SK-N-SH treated with all-trans-retinoic acid at 6 μM for 48 hours (cell line): Measurements from ENCODE around the gene TOPAZ1.

Source experiments
- ATAC-seq: fragments of 200-7000 bp; cut with Tn5 transposase; 3 replicates; pipeline ENCODE4 v1.9.1; 2020; ENCODE audit warnings: mild to moderate bottlenecking, moderate library complexity
- ARNTL ChIP-seq: fragments of 450-650 bp; formaldehyde crosslinking; IDR thresholded peaks from 2 replicates; pipeline ENCODE4 v1.5.0; 2020; ENCODE audit warnings: low read depth, mild to moderate bottlenecking, moderate library complexity, borderline replicate concordance
- BACH2 ChIP-seq: fragments of 250-450 bp; sonication (Bioruptor Pico); IDR thresholded peaks from 2 replicates; pipeline ENCODE4 v1.9.0; 2021; ENCODE audit warnings: mild to moderate bottlenecking, borderline replicate concordance
- CSDC2 ChIP-seq: fragments of 250-450 bp; sonication (Bioruptor Pico); IDR thresholded peaks from 2 replicates; pipeline ENCODE4 v1.5.0; 2020; ENCODE audit warnings: mild to moderate bottlenecking, moderate library complexity
- ESRRG ChIP-seq: fragments of 250-450 bp; sonication (Bioruptor Pico); IDR thresholded peaks from 2 replicates; pipeline ENCODE4 v1.6.1; 2021; ENCODE audit warnings: mild to moderate bottlenecking
- GLIS3 ChIP-seq: fragments of 250-450 bp; sonication (Bioruptor Pico); IDR thresholded peaks from 2 replicates; pipeline ENCODE4 v1.5.0; 2020; ENCODE audit warnings: mild to moderate bottlenecking, moderate library complexity
- ISL1 ChIP-seq: fragments of 250-450 bp; sonication (Bioruptor Pico); IDR thresholded peaks from 2 replicates; pipeline ENCODE4 v2.1.2; 2022; ENCODE audit warnings: mild to moderate bottlenecking, moderate library complexity
- OSR1 ChIP-seq: fragments of 250-450 bp; sonication (Bioruptor Pico); IDR thresholded peaks from 2 replicates; pipeline ENCODE4 v1.8.0; 2022; ENCODE audit warnings: moderate library complexity, mild to moderate bottlenecking, inconsistent platforms
- PPARA ChIP-seq: fragments of 250-450 bp; sonication (Bioruptor Pico); IDR thresholded peaks from 2 replicates; pipeline ENCODE4 v1.5.0; 2020; ENCODE audit warnings: mild to moderate bottlenecking, borderline replicate concordance
- RARB ChIP-seq: fragments of 250-450 bp; sonication (Bioruptor Pico); IDR thresholded peaks from 2 replicates; pipeline ENCODE4 v1.8.0; 2021; ENCODE audit warnings: mild to moderate bottlenecking, moderate library complexity
- TCF4 ChIP-seq: fragments of 250-450 bp; sonication (Bioruptor Pico); IDR thresholded peaks from 2 replicates; pipeline ENCODE4 v1.8.0; 2021; ENCODE audit warnings: mild to moderate bottlenecking, moderate library complexity, borderline replicate concordance
- TOX ChIP-seq: fragments of 250-450 bp; sonication (Bioruptor Pico); IDR thresholded peaks from 2 replicates; pipeline ENCODE4 v1.8.0; 2021; ENCODE audit warnings: mild to moderate bottlenecking, moderate library complexity, borderline replicate concordance
- ZC3H10 ChIP-seq: fragments of 250-450 bp; sonication (Bioruptor Pico); IDR thresholded peaks from 2 replicates; pipeline ENCODE4 v1.5.1; 2021; ENCODE audit warnings: mild to moderate bottlenecking, moderate library complexity
- ZFP3 ChIP-seq: fragments of 250-450 bp; sonication (Bioruptor Pico); IDR thresholded peaks from 2 replicates; pipeline ENCODE4 v1.5.0; 2020; ENCODE audit warnings: mild to moderate bottlenecking, moderate library complexity
- ZFP30 ChIP-seq: fragments of 450-650 bp; formaldehyde crosslinking; IDR thresholded peaks from 2 replicates; pipeline ENCODE4 v1.5.0; 2022; ENCODE audit warnings: mild to moderate bottlenecking, moderate library complexity
- ZNF565 ChIP-seq: fragments of 450-650 bp; formaldehyde crosslinking; conservative IDR thresholded peaks from 2 replicates; pipeline ENCODE4 v1.5.0; 2020; ENCODE audit warnings: low read depth, mild to moderate bottlenecking, moderate library complexity
- ZNF70 ChIP-seq: fragments of 450-650 bp; formaldehyde crosslinking; IDR thresholded peaks from 2 replicates; pipeline ENCODE4 v1.5.0; 2020; ENCODE audit warnings: mild to moderate bottlenecking, moderate library complexity
- ZNF8 ChIP-seq: fragments of 450-650 bp; formaldehyde crosslinking; IDR thresholded peaks from 2 replicates; pipeline ENCODE4 v1.5.0; 2020; ENCODE audit warnings: mild to moderate bottlenecking, moderate library complexity
- TF ChIP-seq, protein P1 (sequence below): fragments of 250-450 bp; sonication (Bioruptor Pico); IDR thresholded peaks from 2 replicates; pipeline ENCODE4 v1.5.0; 2020; ENCODE audit warnings: mild to moderate bottlenecking, moderate library complexity
- TF ChIP-seq, protein P2 (sequence below): fragments of 250-450 bp; sonication (Bioruptor Pico); IDR thresholded peaks from 2 replicates; pipeline ENCODE4 v1.8.0; 2021; ENCODE audit warnings: low read depth, mild to moderate bottlenecking, moderate library complexity, borderline replicate concordance
- TF ChIP-seq, protein P3 (sequence below): fragments of 250-450 bp; sonication (Bioruptor Pico); IDR thresholded peaks from 2 replicates; pipeline ENCODE4 v1.8.0; 2020; ENCODE audit warnings: mild to moderate bottlenecking, moderate library complexity, borderline replicate concordance
- TF ChIP-seq, protein P4 (sequence below): fragments of 250-450 bp; sonication (Bioruptor Pico); IDR thresholded peaks from 2 replicates; pipeline ENCODE4 v1.5.1; 2020; ENCODE audit warnings: low read depth, mild to moderate bottlenecking, moderate library complexity

TOPAZ1 gene

DNA sequence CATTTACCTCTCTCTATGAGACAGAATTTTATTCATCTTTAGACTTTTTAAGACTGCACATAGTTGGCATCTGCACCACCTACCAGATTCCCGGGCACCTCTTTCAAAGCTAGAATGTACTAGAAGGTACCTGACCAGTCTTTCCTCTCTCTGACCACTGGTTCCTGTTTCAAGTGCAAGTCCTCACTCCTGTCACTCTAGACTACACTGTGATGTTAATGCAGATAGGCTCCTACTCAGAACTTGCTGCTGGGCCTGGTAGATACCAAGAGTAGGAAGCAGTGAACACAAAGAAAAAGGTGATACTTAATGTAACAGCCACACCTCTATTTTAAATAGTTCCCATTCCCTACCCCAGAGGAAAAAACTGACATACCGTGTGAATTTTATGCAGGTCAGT, 88.8 kb downstream of the TOPAZ1 start:
- TF ChIP-seq ESRRG (CRISPR knock-in tag) (no peak), ISL1 (CRISPR knock-in tag) (no peak), ARNTL (CRISPR knock-in tag) (no peak), ZC3H10 (CRISPR knock-in tag) (no peak), CSDC2 (CRISPR knock-in tag) (no peak), TCF4 (CRISPR knock-in tag) (no peak), BACH2 (CRISPR knock-in tag) (no peak)
- TF ChIP-seq, all 23 proteins: peak for 0
- no peak for ATAC-seq

DNA sequence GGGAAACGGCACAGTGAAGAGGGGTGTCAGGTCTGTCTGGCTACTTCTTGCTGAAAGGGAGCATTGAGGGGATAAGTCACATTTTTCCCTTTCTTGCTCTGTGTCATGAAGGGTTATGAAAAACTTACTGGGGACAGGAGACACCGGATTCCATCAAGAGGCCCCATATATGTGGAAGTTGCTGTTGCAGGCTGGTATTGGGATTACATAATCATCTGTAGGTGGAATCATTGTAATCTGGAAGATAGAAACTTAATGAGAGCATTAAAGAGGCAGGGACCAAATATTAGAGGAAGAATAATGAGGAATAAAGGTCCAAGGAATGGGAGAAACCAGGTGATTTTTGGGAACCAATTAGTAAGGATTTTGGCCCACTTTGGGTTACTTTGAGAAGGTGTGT, 92.6 kb downstream of the TOPAZ1 start:
- TF ChIP-seq ARNTL (CRISPR knock-in tag), result no peak
- TF ChIP-seq ZNF8 (CRISPR knock-in tag), result no peak
- no peak for TF ChIP-seq TCF4 (CRISPR knock-in tag)
- TF ChIP-seq OSR1 (CRISPR knock-in tag), result no peak
- no peak for TF ChIP-seq GLIS3 (CRISPR knock-in tag)
- no peak for TF ChIP-seq ZNF70 (CRISPR knock-in tag)
- TF ChIP-seq ISL1 (CRISPR knock-in tag), result no peak
- ATAC-seq, result no peak

DNA sequence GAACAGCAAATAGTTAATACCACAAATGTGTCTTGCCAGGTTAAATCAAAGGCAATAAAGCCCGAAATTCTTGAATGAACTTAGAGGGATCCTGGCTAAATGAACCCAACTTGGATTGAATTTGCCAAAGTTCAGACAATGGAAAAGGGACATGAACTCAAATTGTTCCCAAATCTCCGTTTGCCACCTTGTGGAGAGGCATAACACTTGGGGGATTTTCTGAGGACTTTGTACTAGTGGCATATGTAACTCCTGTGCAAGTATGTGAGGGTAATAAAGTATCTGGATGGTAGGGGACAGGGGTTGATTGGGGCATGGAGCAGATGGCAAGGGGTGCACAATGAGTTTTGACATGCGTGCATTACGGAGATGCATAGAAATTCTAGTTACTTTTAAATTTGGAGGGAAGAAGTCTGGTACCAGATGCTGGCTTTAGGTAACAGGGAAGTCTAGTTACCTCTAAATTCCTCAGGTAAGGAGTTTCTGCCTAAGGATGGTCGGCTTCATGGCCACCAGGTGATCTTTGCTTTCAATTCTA, 95.6 kb downstream of the TOPAZ1 start:
- no peak for ATAC-seq
- TF ChIP-seq ZFP30 (CRISPR knock-in tag), result no peak
- TF ChIP-seq ZFP3 (CRISPR knock-in tag), result no peak
- TF ChIP-seq, all 23 proteins: peak for 0

DNA sequence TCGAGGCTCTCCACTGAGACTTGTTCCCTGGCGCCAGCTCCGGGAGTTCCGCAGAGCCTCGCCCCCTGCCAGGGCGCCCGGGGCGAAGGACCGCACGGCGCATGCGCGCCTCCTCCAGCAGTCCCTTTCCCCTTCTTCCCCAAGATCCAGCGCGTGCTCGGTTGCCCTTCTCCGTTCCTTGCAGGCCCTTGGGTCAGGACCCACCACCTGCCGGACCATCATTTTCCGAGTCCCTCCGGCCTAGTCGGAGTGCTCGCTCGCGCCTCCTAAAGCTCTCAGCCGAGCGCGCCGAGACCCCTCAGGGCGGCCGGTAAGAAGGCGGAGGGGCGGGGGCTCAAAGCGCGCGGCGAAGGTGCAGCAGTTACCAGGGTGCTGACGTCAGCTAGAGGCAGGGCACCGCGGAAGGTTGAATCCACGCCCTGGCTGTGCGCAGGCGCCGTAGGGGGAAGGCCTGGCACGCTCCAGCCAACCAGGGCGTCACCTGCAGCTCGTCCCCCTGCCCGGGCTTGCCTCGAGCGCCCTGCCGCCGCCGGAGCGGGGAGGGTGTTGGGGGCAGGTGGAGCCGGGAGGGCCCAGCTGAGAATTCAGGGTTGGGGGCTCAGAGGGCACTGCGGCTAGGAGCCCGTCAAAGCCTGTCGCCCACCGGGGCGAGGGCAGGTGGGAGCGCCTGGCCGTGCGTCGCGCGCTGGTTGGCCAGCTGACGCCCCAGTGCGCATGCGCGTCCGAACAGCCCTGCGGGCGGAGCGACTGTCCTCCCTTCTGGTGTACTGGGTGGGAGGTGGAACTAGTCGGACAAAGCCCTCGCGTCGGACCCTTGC, 96.5 kb downstream of the TOPAZ1 start, which contains the start of gene TCAIM:
Gene TCAIM (plus strand): TSS at position 757 of the 818 bp plus-strand sequence. CDS start 16,017 bp downstream, outside the sequence.
- peak; percentile 93 for ATAC-seq
- TF ChIP-seq ZFP3 (CRISPR knock-in tag), result 0 out of 2 replicates have a peak, but pooled peaks have one; percentile 14
- TF ChIP-seq ARNTL (CRISPR knock-in tag), result no peak
- TF ChIP-seq ESRRG (CRISPR knock-in tag), result no peak
- TF ChIP-seq TOX (CRISPR knock-in tag), result no peak
- 0 out of 2 replicates have a peak, but pooled peaks have one; percentile 38 for TF ChIP-seq GLIS3 (CRISPR knock-in tag)
- TF ChIP-seq BACH2 (CRISPR knock-in tag), result no peak
- TF ChIP-seq ZNF565, result 0 out of 2 replicates have a peak, but pooled peaks have one; percentile 5
- TF ChIP-seq CSDC2 (CRISPR knock-in tag), result no peak; the same call in 1 of the 2 replicates
- no peak for TF ChIP-seq RARB
- TF ChIP-seq, protein P1, sequence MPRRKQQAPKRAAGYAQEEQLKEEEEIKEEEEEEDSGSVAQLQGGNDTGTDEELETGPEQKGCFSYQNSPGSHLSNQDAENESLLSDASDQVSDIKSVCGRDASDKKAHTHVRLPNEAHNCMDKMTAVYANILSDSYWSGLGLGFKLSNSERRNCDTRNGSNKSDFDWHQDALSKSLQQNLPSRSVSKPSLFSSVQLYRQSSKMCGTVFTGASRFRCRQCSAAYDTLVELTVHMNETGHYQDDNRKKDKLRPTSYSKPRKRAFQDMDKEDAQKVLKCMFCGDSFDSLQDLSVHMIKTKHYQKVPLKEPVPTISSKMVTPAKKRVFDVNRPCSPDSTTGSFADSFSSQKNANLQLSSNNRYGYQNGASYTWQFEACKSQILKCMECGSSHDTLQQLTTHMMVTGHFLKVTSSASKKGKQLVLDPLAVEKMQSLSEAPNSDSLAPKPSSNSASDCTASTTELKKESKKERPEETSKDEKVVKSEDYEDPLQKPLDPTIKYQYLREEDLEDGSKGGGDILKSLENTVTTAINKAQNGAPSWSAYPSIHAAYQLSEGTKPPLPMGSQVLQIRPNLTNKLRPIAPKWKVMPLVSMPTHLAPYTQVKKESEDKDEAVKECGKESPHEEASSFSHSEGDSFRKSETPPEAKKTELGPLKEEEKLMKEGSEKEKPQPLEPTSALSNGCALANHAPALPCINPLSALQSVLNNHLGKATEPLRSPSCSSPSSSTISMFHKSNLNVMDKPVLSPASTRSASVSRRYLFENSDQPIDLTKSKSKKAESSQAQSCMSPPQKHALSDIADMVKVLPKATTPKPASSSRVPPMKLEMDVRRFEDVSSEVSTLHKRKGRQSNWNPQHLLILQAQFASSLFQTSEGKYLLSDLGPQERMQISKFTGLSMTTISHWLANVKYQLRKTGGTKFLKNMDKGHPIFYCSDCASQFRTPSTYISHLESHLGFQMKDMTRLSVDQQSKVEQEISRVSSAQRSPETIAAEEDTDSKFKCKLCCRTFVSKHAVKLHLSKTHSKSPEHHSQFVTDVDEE (CRISPR knock-in tag), result peak; percentile 55; the same call in 1 of the 2 replicates
- TF ChIP-seq ZNF8 (CRISPR knock-in tag), result no peak
- TF ChIP-seq, protein P2, sequence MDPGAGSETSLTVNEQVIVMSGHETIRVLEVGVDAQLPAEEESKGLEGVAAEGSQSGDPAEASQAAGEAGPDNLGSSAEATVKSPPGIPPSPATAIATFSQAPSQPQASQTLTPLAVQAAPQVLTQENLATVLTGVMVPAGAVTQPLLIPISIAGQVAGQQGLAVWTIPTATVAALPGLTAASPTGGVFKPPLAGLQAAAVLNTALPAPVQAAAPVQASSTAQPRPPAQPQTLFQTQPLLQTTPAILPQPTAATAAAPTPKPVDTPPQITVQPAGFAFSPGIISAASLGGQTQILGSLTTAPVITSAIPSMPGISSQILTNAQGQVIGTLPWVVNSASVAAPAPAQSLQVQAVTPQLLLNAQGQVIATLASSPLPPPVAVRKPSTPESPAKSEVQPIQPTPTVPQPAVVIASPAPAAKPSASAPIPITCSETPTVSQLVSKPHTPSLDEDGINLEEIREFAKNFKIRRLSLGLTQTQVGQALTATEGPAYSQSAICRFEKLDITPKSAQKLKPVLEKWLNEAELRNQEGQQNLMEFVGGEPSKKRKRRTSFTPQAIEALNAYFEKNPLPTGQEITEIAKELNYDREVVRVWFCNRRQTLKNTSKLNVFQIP, result no peak
- no peak for TF ChIP-seq ZNF70 (CRISPR knock-in tag)
- TF ChIP-seq PPARA (CRISPR knock-in tag), result no peak
- TF ChIP-seq, protein P3, sequence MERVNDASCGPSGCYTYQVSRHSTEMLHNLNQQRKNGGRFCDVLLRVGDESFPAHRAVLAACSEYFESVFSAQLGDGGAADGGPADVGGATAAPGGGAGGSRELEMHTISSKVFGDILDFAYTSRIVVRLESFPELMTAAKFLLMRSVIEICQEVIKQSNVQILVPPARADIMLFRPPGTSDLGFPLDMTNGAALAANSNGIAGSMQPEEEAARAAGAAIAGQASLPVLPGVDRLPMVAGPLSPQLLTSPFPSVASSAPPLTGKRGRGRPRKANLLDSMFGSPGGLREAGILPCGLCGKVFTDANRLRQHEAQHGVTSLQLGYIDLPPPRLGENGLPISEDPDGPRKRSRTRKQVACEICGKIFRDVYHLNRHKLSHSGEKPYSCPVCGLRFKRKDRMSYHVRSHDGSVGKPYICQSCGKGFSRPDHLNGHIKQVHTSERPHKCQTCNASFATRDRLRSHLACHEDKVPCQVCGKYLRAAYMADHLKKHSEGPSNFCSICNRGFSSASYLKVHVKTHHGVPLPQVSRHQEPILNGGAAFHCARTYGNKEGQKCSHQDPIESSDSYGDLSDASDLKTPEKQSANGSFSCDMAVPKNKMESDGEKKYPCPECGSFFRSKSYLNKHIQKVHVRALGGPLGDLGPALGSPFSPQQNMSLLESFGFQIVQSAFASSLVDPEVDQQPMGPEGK (CRISPR knock-in tag), result no peak
- no peak for TF ChIP-seq TCF4 (CRISPR knock-in tag)
- TF ChIP-seq ZFP30 (CRISPR knock-in tag), result no peak
- TF ChIP-seq, protein P4, sequence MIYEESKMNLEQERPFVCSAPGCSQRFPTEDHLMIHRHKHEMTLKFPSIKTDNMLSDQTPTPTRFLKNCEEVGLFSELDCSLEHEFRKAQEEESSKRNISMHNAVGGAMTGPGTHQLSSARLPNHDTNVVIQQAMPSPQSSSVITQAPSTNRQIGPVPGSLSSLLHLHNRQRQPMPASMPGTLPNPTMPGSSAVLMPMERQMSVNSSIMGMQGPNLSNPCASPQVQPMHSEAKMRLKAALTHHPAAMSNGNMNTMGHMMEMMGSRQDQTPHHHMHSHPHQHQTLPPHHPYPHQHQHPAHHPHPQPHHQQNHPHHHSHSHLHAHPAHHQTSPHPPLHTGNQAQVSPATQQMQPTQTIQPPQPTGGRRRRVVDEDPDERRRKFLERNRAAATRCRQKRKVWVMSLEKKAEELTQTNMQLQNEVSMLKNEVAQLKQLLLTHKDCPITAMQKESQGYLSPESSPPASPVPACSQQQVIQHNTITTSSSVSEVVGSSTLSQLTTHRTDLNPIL (CRISPR knock-in tag), result no peak
- TF ChIP-seq ISL1 (CRISPR knock-in tag), result no peak
